Endothelial cell of umbilical vein (primary cell): Measurements from ENCODE around the gene DMXL2.

Experiments used
- CTCF ChIP-seq, 2 donors: IDR thresholded peaks; 1 replicate in 1 of 2; 2 replicates in 1 of 2; pipeline ENCODE4 v1.5.1; 2011; ENCODE audit warnings: low read length in 2 of 2, mild to moderate bottlenecking in 2 of 2, moderate library complexity in 2 of 2, control low read depth in 1 of 2, inconsistent platforms in 1 of 2, low read depth in 1 of 2; ENCODE audit not compliant: insufficient read depth in 1 of 2; ENCODE audit errors: extremely low read depth in 1 of 2
- EZH2 ChIP-seq: IDR thresholded peaks from 2 replicates; pipeline ENCODE4 v1.6.1; 2012; ENCODE audit warnings: borderline replicate concordance, low read depth, mild to moderate bottlenecking, moderate library complexity, low read length, inconsistent platforms; ENCODE audit not compliant: severe bottlenecking
- FOS ChIP-seq: IDR thresholded peaks from 2 replicates; pipeline ENCODE4 v1.6.1; 2011; ENCODE audit warnings: mild to moderate bottlenecking, low read length, moderate library complexity, borderline replicate concordance; ENCODE audit not compliant: insufficient read depth
- GATA2 ChIP-seq: IDR thresholded peaks from 2 replicates; pipeline ENCODE4 v1.7.0; 2011; ENCODE audit warnings: low read depth, mild to moderate bottlenecking, moderate library complexity, mixed read lengths, low read length; ENCODE audit not compliant: insufficient read length, insufficient read depth
- JUN ChIP-seq: IDR thresholded peaks from 2 replicates; pipeline ENCODE4 v1.6.1; 2011; ENCODE audit warnings: borderline replicate concordance, low read depth; ENCODE audit not compliant: insufficient read length, insufficient read depth
- MAX ChIP-seq: IDR thresholded peaks from 2 replicates; pipeline ENCODE4 v1.6.1; 2011; ENCODE audit not compliant: insufficient read depth, insufficient read length
- MYC ChIP-seq: IDR thresholded peaks from one replicate; pipeline ENCODE4 v1.6.1; 2011; ENCODE audit warnings: mild to moderate bottlenecking, low read depth, low read length
- POLR2A ChIP-seq: IDR thresholded peaks from 2 replicates; pipeline ENCODE4 v1.6.1; 2012; ENCODE audit warnings: low read depth, mild to moderate bottlenecking, control low read depth, low read length
- POLR2AphosphoS5 ChIP-seq: IDR thresholded peaks from 2 replicates; pipeline ENCODE4 v1.6.1; 2012; ENCODE audit warnings: low read depth, mild to moderate bottlenecking, control low read depth, low read length, moderate library complexity; ENCODE audit not compliant: insufficient read depth

GRCh38 chr15:51475736-51476135 is 146.8 kb downstream of the DMXL2 start:
- TF ChIP-seq POLR2AphosphoS5 = no peak
- no peak for TF ChIP-seq EZH2
- TF ChIP-seq CTCF (IDR thresholded peaks at IDR 0.05; ENCODE audit: extremely low read depth in 1 of 2, insufficient read depth in 1 of 2, low read depth in 1 of 2, low read length in 2 of 2) = no peak
- TF ChIP-seq MAX = no peak
- TF ChIP-seq MYC = no peak
- no peak for TF ChIP-seq POLR2A
- TF ChIP-seq FOS = no peak
- no peak for TF ChIP-seq GATA2
- no peak for TF ChIP-seq JUN
